ENCODE results near the gene PRDX2.

Gene PRDX2

GRCh38 chr19:12792051-12792852 lies 9.3 kb downstream of the PRDX2 start:
- peak; percentile 49 to 88 (median 61) for DNase-seq

DNA sequence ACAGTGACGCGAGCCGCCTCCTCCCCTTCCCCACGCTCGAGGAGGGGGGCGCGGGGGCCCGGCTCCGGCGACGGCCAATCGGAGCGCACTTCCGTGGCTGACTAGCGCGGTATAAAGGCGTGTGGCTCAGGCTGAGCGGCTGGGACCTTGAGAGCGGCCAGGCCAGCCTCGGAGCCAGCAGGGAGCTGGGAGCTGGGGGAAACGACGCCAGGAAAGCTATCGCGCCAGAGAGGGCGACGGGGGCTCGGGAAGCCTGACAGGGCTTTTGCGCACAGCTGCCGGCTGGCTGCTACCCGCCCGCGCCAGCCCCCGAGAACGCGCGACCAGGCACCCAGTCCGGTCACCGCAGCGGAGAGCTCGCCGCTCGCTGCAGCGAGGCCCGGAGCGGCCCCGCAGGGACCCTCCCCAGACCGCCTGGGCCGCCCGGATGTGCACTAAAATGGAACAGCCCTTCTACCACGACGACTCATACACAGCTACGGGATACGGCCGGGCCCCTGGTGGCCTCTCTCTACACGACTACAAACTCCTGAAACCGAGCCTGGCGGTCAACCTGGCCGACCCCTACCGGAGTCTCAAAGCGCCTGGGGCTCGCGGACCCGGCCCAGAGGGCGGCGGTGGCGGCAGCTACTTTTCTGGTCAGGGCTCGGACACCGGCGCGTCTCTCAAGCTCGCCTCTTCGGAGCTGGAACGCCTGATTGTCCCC lies 10.1 kb downstream of the PRDX2 start, which contains the start of gene JUNB:
Gene JUNB, plus strand, starts transcription at position 142 of the 706 bp plus-strand sequence. Its CDS starts 286 bp downstream, at position 428.
- DNase-seq = peak; percentile 93 to 98 (median 95)

- no peak for DNase-seq
Measured at GRCh38 chr19:12790628-12791344, 10.8 kb downstream of the PRDX2 start.

GRCh38 chr19:12789904-12790619 lies 11.5 kb downstream of the PRDX2 start:
- DNase-seq = peak; percentile 83 to 99 (median 91)

GRCh38 chr19:12789098-12789903 lies 12.3 kb downstream of the PRDX2 start:
- peak in 1 of 5 donors; percentile 42 for DNase-seq

DNA sequence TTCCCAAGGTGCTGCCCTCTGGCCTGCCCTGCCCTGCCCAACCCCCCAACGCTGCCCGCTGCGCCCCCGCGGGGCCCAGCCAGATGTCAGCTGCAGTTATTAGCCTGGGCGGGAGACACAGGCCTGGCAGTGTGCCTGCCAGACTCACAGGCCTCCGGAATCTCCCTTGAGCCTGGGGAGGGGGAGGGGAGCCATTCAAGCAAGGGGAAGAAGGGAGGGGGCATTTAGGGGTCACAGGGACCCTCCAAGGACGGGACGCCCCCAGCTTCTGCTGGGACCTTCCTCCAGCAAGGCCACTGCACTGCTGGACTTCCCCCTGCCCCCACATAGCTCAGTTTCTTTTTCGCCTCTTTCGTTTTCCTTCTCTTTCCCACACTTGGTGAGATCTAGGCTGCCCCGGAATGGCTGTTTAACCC lies 12.9 kb downstream of the PRDX2 start:
- peak in 3 of 5 donors; percentile 49 to 57 (median 53) for DNase-seq

- DNase-seq = no peak
Measured at GRCh38 chr19:12788042-12788681, 13.4 kb downstream of the PRDX2 start.

DNA sequence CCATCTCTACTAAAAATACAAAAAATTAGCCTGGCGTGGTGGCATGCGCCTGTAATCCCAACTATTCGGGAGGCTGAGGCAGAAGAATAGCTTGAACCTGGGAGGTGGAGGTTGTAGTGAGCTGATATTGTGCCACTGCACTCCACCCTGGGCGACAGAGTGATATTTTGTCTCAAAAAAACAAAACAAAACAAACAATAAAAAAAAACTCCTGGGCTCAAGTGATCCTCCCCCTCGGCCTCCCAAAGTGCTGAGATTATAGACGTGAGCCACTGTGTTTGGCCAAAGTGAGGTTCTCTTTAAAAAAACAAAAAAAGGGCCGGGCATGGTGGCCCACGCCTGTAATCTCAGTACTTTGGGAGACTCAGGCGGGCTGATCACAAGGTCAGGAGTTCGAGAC lies 14.1 kb downstream of the PRDX2 start:
- DNase-seq = no peak

GRCh38 chr19:12786952-12787351 lies 14.6 kb downstream of the PRDX2 start:
- no peak for DNase-seq

- DNase-seq = no peak
Measured at GRCh38 chr19:12786141-12786870, 15.3 kb downstream of the PRDX2 start.

DNA sequence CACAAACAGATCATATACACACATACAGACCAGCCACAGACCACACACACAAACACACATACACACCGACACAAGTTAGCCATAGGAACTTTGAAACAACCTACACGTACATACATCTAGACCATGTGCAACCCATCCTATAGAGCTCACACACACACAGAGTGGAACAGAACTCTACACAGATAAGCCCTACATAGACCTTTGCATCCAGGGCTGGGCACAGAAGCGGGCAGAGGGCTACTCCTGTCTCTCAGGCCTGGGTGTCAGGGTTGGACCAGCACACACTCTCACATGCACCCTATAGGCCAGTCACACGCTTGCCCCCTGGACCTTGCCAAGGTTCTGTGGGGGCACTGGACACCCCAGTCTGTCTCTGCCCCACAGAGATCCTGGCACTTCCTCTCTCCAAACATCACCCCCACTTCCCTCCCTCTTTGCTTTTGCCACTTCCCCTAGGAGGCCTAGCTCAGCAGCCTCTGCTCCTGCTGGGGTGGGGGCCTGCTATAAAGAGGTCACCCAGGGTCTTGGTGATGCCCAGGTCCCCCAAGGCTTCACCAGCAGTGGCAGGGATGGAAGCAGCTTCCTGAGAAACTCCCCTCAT lies 16.1 kb downstream of the PRDX2 start:
- DNase-seq = no peak

GRCh38 chr19:12784871-12785430 lies 16.6 kb downstream of the PRDX2 start:
- peak in 2 of 5 donors; percentile 31 to 61 for DNase-seq

GRCh38 chr19:12784394-12784870 lies 17.2 kb downstream of the PRDX2 start:
- peak in 2 of 5 donors; percentile 25 to 44 for DNase-seq

GRCh38 chr19:12783849-12784393 lies 17.7 kb downstream of the PRDX2 start:
- peak in 1 of 5 donors; percentile 46 for DNase-seq

GRCh38 chr19:12783291-12783848 lies 18.2 kb downstream of the PRDX2 start:
- peak in 1 of 5 donors; percentile 82 for DNase-seq

DNA sequence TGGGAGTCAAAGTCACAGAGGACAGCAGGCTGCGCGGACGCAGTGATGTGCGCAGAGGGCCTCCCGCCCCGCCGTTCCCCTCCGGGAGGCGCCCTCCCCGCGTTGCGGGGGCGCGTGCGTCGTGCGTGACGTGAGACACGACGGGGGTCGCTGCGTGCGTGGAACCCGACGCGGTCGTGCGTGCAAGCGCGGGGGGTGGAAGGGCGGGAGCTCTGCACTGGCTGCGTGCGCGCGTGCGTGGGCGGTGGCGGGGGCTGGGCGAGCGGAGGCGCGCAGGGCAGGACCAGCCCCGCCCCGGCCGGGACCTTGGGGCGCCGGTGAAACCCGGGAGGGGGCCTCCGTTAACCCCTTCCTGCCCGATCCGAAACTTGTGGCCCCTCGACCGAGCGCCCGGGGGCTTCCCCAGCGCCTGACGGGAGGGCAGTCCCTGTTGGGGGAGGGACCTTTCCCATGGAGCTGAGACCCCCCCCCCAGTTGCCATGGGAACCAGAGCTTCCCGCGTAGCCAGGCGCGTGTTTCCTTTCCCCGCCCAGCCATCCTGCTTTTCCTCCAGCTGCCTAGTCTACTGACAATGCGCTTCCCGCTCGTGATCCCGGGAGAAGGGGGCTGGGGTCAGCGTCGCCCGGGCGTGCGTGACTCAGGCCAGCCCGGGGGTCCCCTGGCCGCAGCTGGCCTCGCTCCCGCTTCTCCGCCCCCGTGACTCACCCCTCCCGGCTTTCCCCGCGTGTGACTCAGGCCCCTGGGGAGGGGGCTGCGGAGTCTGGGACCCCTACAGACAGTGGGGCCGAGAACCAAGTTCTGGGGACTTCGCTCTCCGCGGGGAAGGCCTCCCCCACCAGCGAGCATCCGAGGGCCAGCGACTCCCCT lies 18.9 kb downstream of the PRDX2 start:
- DNase-seq = peak; percentile 92 to 98 (median 93)

DNA sequence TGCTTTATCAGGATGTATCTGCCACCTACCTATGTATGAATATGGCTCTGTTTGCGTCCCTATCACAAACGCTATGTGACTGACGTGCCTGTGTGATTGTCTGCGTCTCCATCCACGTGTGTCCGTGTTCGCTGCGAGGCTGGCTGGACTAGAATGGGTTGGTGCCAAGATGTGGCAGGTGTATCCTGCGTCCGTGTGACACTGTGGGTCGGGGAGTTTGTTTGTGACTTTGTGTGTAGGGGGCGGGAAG lies 19.5 kb downstream of the PRDX2 start:
- peak in 1 of 5 donors; percentile 90 for DNase-seq

Measured in T-helper 1 cell (primary cell).